Fibroblast of mammary gland (primary cell): ENCODE results near the gene AMBP.

ENCODE experiments used
- DNase-seq: peaks from one replicate; pipeline ENCODE4 v3.0.0-alpha.2; 2010; ENCODE audit warnings: low read depth
- H3K4me3 ChIP-seq: 2 replicates; pipeline ENCODE4 v1.5.1; 2011; ENCODE audit warnings: low read depth, mild to moderate bottlenecking, low read length, moderate library complexity; ENCODE audit not compliant: control insufficient read depth
- CTCF ChIP-seq: conservative IDR thresholded peaks from 2 replicates; pipeline ENCODE4 v1.5.1; 2011; ENCODE audit warnings: low read depth, low read length, inconsistent platforms; ENCODE audit not compliant: control insufficient read depth, insufficient read depth

AMBP gene

GRCh38 chr9:114031948-114032840 is 45.9 kb downstream of the AMBP start:
- TF ChIP-seq CTCF = no peak

GRCh38 chr9:114031037-114031630 is 47.0 kb downstream of the AMBP start:
- no peak for DNase-seq

More at GRCh38 chr9:114031948-114032840, 45.9 kb downstream of the AMBP start:
- no peak for DNase-seq
- H3K4me3 ChIP-seq = no peak overlapping the region

DNA sequence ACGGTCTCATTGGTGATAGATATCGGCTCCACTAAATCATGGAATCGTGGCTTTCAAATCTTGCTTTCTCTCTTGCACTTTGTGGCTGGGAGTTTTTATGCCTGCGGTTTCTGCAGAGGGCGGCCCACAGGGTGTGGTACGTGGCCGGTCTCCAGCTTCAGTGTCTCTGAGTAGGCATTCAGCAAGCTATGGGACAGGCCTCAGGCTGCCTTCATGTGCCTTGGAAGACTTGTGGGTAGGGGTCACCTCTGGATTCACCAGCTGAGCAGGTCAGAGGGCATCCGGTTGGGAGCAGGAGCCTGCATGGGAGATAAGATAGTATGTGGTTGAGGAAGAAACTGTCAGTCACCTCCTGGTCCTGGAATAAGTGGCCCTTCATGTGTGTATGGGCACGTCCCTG is 47.7 kb downstream of the AMBP start:
- H3K4me3 ChIP-seq = no peak overlapping the region
- no peak for DNase-seq
- TF ChIP-seq CTCF = no peak

More at GRCh38 chr9:114031037-114031630, 47.0 kb downstream of the AMBP start:
- H3K4me3 ChIP-seq = no peak overlapping the region
- no peak for TF ChIP-seq CTCF

DNA sequence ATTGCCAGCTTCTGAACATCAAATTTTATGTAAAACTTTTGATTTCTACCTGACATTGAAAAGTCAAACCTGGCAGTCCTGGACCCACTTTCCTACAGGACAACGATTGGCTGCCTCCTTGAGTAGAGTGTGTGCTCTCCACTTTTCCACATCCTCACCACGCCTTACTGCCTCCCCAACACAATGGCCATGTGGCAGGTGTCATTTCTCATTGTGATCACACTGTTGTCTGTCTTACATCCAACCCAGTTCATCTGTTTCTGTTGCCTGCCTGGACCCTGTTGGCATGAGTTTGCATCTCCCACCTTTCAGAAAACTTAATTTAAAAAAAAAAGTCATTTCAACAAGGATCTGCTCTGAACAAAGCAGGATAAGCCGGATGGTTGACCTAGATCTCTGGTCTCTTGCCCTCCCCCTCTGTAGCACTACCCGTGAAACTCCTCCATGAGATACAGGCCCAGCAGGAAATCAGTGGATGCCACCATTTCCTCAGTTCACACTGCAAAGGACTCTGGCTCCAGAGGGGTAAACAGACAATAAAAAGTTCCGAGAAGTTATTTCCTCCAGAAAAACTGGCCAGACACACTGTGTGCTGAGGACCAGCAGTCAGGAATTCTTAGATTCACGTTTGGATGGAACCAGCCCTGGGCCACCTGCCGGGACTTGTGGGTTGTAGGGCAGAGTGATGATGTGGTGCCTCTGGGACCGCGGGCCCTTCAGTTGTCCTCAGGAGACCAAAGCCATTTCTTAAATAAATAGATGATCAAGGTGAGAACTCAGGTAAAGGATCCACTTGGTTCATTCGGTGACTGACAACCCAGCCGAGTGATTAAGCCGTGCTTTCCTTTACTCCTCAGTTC is 48.6 kb downstream of the AMBP start:
- DNase-seq = no peak
- H3K4me3 ChIP-seq = no peak overlapping the region
- TF ChIP-seq CTCF = no peak

- DNase-seq = no peak
- TF ChIP-seq CTCF = no peak
- H3K4me3 ChIP-seq = no peak overlapping the region
These were observed 49.5 kb downstream of the AMBP start for GRCh38 chr9:114028646-114029045.

GRCh38 chr9:114027863-114028465 is 50.1 kb downstream of the AMBP start:
- no peak overlapping the region for H3K4me3 ChIP-seq
- TF ChIP-seq CTCF = no peak
- DNase-seq = no peak
